H1 (cell line): ENCODE data around the gene RHOBTB3. TPM values are rescaled to one million over a fixed set of nuclear protein-coding genes. Genes with fewer than 3 reads are reported as not detected.

Experiments
- CTCF ChIA-PET: fragments of 300-600 bp; sonication (Branson Sonifier 250); formaldehyde crosslinking; loops from one replicate; lab custom pipeline; 2021; ENCODE audit not compliant: partially characterized antibody; lab: Charles Lee
- POLR2A ChIA-PET: fragments of 300-600 bp; sonication (Branson Sonifier 250); formaldehyde crosslinking; loops from one replicate; lab custom pipeline; 2021; ENCODE audit warnings: inconsistent platforms; ENCODE audit not compliant: partially characterized antibody; lab: Charles Lee
- DNase-seq, 2 experiments: peaks; one replicate each; pipeline versions ENCODE4 v3.0.0 to v3.0.0-alpha.2; 2010 to 2022; ENCODE audit warnings: low spot score in 2 of 2, low read depth in 1 of 2, mixed read lengths in 1 of 2
- FAIRE-seq: peaks from 2 replicates; lab custom pipeline; 2011; peaks lifted over from hg19 to GRCh38; lab: Jason Lieb, UNC
- H2AFZ ChIP-seq: 2 replicates; pipeline ENCODE4 v1.8.1; 2012; ENCODE audit warnings: low read length, inconsistent platforms
- H2AK5ac ChIP-seq: 2 replicates; pipeline ENCODE4 v1.6.1; 2013; ENCODE audit warnings: low read depth, low read length
- H2BK120ac ChIP-seq: replicated peaks from 2 replicates; pipeline ENCODE3; 2013; ENCODE audit warnings: low read depth, low read length, inconsistent platforms
- H2BK12ac ChIP-seq: 2 replicates; pipeline ENCODE4 v1.6.1; 2013; ENCODE audit warnings: low read depth, low read length
- H2BK15ac ChIP-seq: 2 replicates; pipeline ENCODE4 v1.6.1; 2013; ENCODE audit warnings: low read length
- H2BK20ac ChIP-seq: 2 replicates; pipeline ENCODE4 v1.6.1; 2013; ENCODE audit warnings: low read length
- H2BK5ac ChIP-seq: 2 replicates; pipeline ENCODE4 v1.6.1; 2013; ENCODE audit warnings: low read depth, low read length
- H3K14ac ChIP-seq: 2 replicates; pipeline ENCODE4 v1.6.1; 2013; ENCODE audit warnings: inconsistent platforms; ENCODE audit not compliant: insufficient read length
- H3K18ac ChIP-seq: 2 replicates; pipeline ENCODE4 v1.6.1; 2013; ENCODE audit warnings: low read length; ENCODE audit errors: extremely low read depth
- H3K23ac ChIP-seq: 2 replicates; pipeline ENCODE4 v1.6.1; 2013; ENCODE audit warnings: inconsistent platforms; ENCODE audit not compliant: insufficient read length
- H3K23me2 ChIP-seq: 2 replicates; pipeline ENCODE4 v1.6.1; 2013; ENCODE audit warnings: low read depth, low read length
- H3K27ac ChIP-seq: 2 replicates; pipeline ENCODE4 v1.6.1; 2011; ENCODE audit warnings: low read depth, low read length, inconsistent platforms
- H3K27me3 ChIP-seq, 4 experiments: replicated peaks in 1 of 4; 1 replicate in 1 of 4; 2 replicates in 3 of 4; pipeline versions ENCODE4 v1.6.1 to v1.8.1; 2011 to 2013; ENCODE audit warnings: low read length in 3 of 4, mild to moderate bottlenecking in 3 of 4, inconsistent platforms in 2 of 4, mixed read lengths in 2 of 4, moderate library complexity in 1 of 4; ENCODE audit not compliant: control insufficient read depth in 3 of 4, insufficient read depth in 3 of 4; ENCODE audit errors: extremely low read depth in 1 of 4
- H3K36me3 ChIP-seq, 4 experiments: 2 replicates each; pipeline versions ENCODE4 v1.6.1 to v1.8.1; 2011 to 2013; ENCODE audit warnings: mild to moderate bottlenecking in 4 of 4, low read length in 3 of 4, moderate library complexity in 2 of 4, control low read depth in 1 of 4, inconsistent platforms in 1 of 4; ENCODE audit not compliant: insufficient read depth in 4 of 4, control insufficient read depth in 2 of 4
- H3K4ac ChIP-seq: replicated peaks from 2 replicates; pipeline ENCODE3; 2013; ENCODE audit warnings: low read length, low read depth, mixed read lengths, inconsistent platforms; ENCODE audit not compliant: insufficient read length
- H3K4me1 ChIP-seq, 4 experiments: replicated peaks in 1 of 4; 1 replicate in 1 of 4; 2 replicates in 3 of 4; pipeline versions ENCODE4 v1.6.1 to v1.8.1; 2011 to 2013; ENCODE audit warnings: low read length in 3 of 4, inconsistent platforms in 2 of 4, mixed read lengths in 1 of 4; ENCODE audit not compliant: insufficient read depth in 4 of 4, control insufficient read depth in 3 of 4
- H3K4me2 ChIP-seq, 2 experiments: 2 replicates each; pipeline versions ENCODE4 v1.6.1 to v1.8.1; 2011 to 2013; ENCODE audit warnings: low read depth in 2 of 2, low read length in 2 of 2, control low read depth in 1 of 2, inconsistent platforms in 1 of 2, mild to moderate bottlenecking in 1 of 2; ENCODE audit not compliant: insufficient read depth in 1 of 2
- H3K4me3 ChIP-seq, 4 experiments: fragments of 200-600, 300-600 bp in 1 of 4; sonication (generic), shearing (Covaris generic), sonication (Bioruptor Twin) in 1 of 4; 2 replicates each; pipeline versions ENCODE4 v1.5.1 to v1.8.1; 2011 to 2016; ENCODE audit warnings: low read length in 4 of 4, low read depth in 3 of 4, control low read depth in 2 of 4, inconsistent platforms in 2 of 4, mild to moderate bottlenecking in 2 of 4, mixed read lengths in 1 of 4, moderate library complexity in 1 of 4; ENCODE audit not compliant: insufficient read depth in 2 of 4; ENCODE audit errors: extremely low read depth in 1 of 4
- H3K56ac ChIP-seq: replicated peaks from 2 replicates; pipeline ENCODE3; 2013; ENCODE audit warnings: low read depth, mild to moderate bottlenecking, mixed read lengths, low read length, inconsistent platforms; ENCODE audit not compliant: insufficient read length
- H3K79me1 ChIP-seq: 2 replicates; pipeline ENCODE4 v1.6.1; 2013; ENCODE audit warnings: low read depth, low read length, control low read depth
- H3K79me2 ChIP-seq, 2 experiments: 2 replicates each; pipeline versions ENCODE4 v1.6.1 to v1.8.1; 2012 to 2013; ENCODE audit warnings: low read length in 2 of 2, mild to moderate bottlenecking in 2 of 2, inconsistent platforms in 1 of 2; ENCODE audit not compliant: insufficient read depth in 2 of 2, control insufficient read depth in 1 of 2
- H3K9ac ChIP-seq, 4 experiments: replicated peaks in 1 of 4; 1 replicate in 1 of 4; 2 replicates in 3 of 4; pipeline versions ENCODE4 v1.6.1 to v1.8.1; 2011 to 2013; ENCODE audit warnings: low read depth in 3 of 4, low read length in 3 of 4, control low read depth in 2 of 4, mild to moderate bottlenecking in 2 of 4, moderate library complexity in 2 of 4, inconsistent platforms in 1 of 4; ENCODE audit errors: extremely low read depth in 1 of 4
- H3K9me3 ChIP-seq, 2 experiments: 2 replicates each; pipeline versions ENCODE4 v1.6.1 to v1.8.1; 2012 to 2013; ENCODE audit warnings: mild to moderate bottlenecking in 2 of 2, moderate library complexity in 2 of 2, control low read depth in 1 of 2, inconsistent platforms in 1 of 2, low read depth in 1 of 2, low read length in 1 of 2, mixed read lengths in 1 of 2; ENCODE audit not compliant: insufficient read depth in 2 of 2
- H4K20me1 ChIP-seq, 2 experiments: replicated peaks in 1 of 2; 2 replicates each; pipeline versions ENCODE3 to v1.8.1; 2011 to 2013; ENCODE audit warnings: inconsistent platforms in 2 of 2, low read length in 2 of 2, mild to moderate bottlenecking in 1 of 2; ENCODE audit not compliant: insufficient read depth in 2 of 2, control insufficient read depth in 1 of 2
- H4K5ac ChIP-seq: 2 replicates; pipeline ENCODE4 v1.6.1; 2013; ENCODE audit warnings: low read length, low read depth, mixed read lengths, inconsistent platforms; ENCODE audit not compliant: insufficient read length
- H4K8ac ChIP-seq: 2 replicates; pipeline ENCODE4 v1.8.0; 2013; ENCODE audit warnings: mild to moderate bottlenecking, moderate library complexity, low read length, inconsistent platforms; ENCODE audit not compliant: insufficient read depth; ENCODE audit errors: extremely low read depth
- H4K91ac ChIP-seq: replicated peaks from 2 replicates; pipeline ENCODE3; 2013; ENCODE audit warnings: low read length, mixed read lengths, inconsistent platforms; ENCODE audit not compliant: insufficient read length
- ASH2L ChIP-seq: fragments of 200-600, 300-600 bp; sonication (generic); IDR thresholded peaks from one replicate; pipeline ENCODE4 v1.7.1; 2017; ENCODE audit warnings: low read length
- CHD2 ChIP-seq: IDR thresholded peaks from 2 replicates; pipeline ENCODE4 v1.6.1; 2012; ENCODE audit warnings: low read length, improper control_type of control experiment
- CTCF ChIP-seq, 3 experiments: IDR thresholded peaks; 1 replicate in 2 of 3; 2 replicates in 1 of 3; pipeline versions ENCODE4 v1.5.1 to v1.6.1; 2011; ENCODE audit warnings: low read length in 3 of 3, mild to moderate bottlenecking in 3 of 3, inconsistent platforms in 2 of 3, low read depth in 1 of 3, moderate library complexity in 1 of 3; ENCODE audit not compliant: insufficient read depth in 1 of 3; ENCODE audit errors: control extremely low read depth in 1 of 3
- EGR1 ChIP-seq: IDR thresholded peaks from 2 replicates; pipeline ENCODE4 v1.6.1; 2011; ENCODE audit warnings: low read depth, low read length, borderline replicate concordance
- NANOG ChIP-seq: IDR thresholded peaks from 2 replicates; pipeline ENCODE4 v1.6.1; 2011; ENCODE audit warnings: low read length, low read depth, mild to moderate bottlenecking, inconsistent platforms; ENCODE audit not compliant: insufficient read depth, poor library complexity, severe bottlenecking
- RNF2 ChIP-seq: fragments of 200-900, 300-1000 bp; sonication (generic); IDR thresholded peaks from 2 replicates; pipeline ENCODE4 v1.7.1; 2016; ENCODE audit warnings: borderline replicate concordance, low read depth, mild to moderate bottlenecking, antibody characterized with exemption, low read length; ENCODE audit not compliant: poor library complexity, severe bottlenecking; ENCODE audit errors: missing control alignments
- TAF1 ChIP-seq: IDR thresholded peaks from 2 replicates; pipeline ENCODE4 v1.6.1; 2011; ENCODE audit warnings: mild to moderate bottlenecking, low read depth, low read length
- WGBS, 2 experiments: shearing (Covaris generic) in 1 of 2; methylation state at CpG; one replicate each; pipeline versions ENCODE4 v1.1.6 to v1.1.7; 2013 to 2015; ENCODE audit warnings: low lambda C conversion rate in 2 of 2, mixed read lengths in 2 of 2, inconsistent platforms in 1 of 2, low coverage in 1 of 2, missing lambda C conversion rate in 1 of 2; ENCODE audit not compliant: insufficient replicate concordance in 2 of 2, insufficient coverage in 1 of 2, insufficient read length in 1 of 2; ENCODE audit errors: extremely low coverage in 1 of 2, missing lambda C conversion rate in 1 of 2; 5-methylcytosine and 5-hydroxymethylcytosine counted together
- polyA plus RNA-seq, 7 experiments: library from polyadenylated mRNA; depleted of rRNA in 3 of 7; stranded (reverse) in 5 of 7; unstranded in 2 of 7; fragments of >200 nt in 5 of 7; fragments of 200-250 nt in 2 of 7; gene quantifications; 1 replicate in 5 of 7; 2 replicates in 1 of 7; 4 replicates in 1 of 7; pipeline versions ENCODE4 v1.2.1 to v1.2.3, GENCODE V29; 2011 to 2013; ENCODE audit warnings: missing spikeins in 2 of 7, mixed read lengths in 2 of 7
- total RNA-seq: library from RNA; stranded (reverse); fragmentation: NEBNext Ultra II Directional; extraction: Animal tissue kit (Norgen Biotek cat#: 25700); gene quantifications from 2 replicates; pipeline ENCODE4 v1.2.1, GENCODE V29; 2021

The RHOBTB3 gene
- total and polyA plus RNA-seq, 2 of the 8 experiments (the other 6 are each of a cell fraction or from before 2014, with no cell fraction given): 8.2 to 17.5 TPM

DNA sequence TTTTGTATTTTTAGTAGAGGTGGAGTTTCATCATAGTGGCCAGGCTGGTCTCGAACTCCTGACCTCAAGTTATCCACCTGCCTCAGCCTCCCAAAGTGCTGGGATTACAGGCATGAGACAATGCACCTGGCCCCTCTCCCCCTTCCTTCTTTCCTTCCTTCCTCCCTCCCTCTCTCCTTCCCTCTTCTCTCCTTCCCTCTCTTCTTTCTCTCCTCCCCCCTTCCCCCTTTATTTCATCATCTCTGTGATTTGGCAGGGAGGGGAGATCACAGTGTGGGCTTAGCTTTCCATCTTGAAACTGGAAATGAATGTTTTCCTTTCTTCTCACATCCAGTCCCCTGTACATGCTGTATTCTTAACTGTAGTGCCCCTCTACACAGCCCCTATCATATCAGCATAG lies 12.7 kb downstream of the RHOBTB3 start:
- no peak for FAIRE-seq
- Histone ChIP-seq H4K5ac (no peak overlapping the region), H3K23ac (no peak overlapping the region), H4K91ac (no peak overlapping the region), H2BK12ac (no peak overlapping the region), H3K4me1 (no peaks in the 10 kb centered on the region), H3K56ac (no peak overlapping the region), H3K4ac (no peak overlapping the region), H3K27ac (no peak overlapping the region), H2AK5ac (no peak overlapping the region), H3K79me2 (no peaks in the 10 kb centered on the region), H2BK20ac (no peak overlapping the region), H3K4me3 (no peak overlapping the region), H3K9ac (no peak overlapping the region), H2BK15ac (no peak overlapping the region), H3K79me1 (no peaks in the 10 kb centered on the region), H3K27me3 (no peaks in the 10 kb centered on the region), H4K20me1 (no peaks in the 10 kb centered on the region), H4K8ac (no peak overlapping the region), H3K4me2 (no peak overlapping the region), H3K9me3 (no peaks in the 10 kb centered on the region), H2AFZ (no peak overlapping the region), H3K36me3 (no peaks in the 10 kb centered on the region), H2BK5ac (no peak overlapping the region), H3K18ac (no peak overlapping the region), H3K14ac (no peak overlapping the region), H3K23me2 (no peaks in the 10 kb centered on the region), H2BK120ac (no peak overlapping the region)
- CTCF ChIA-PET: interaction anchor here (0.8 to 2.1 kb wide), 2 partner anchors 79 to 81 kb away, joined by 3 to 6 read pairs; no protein-coding TSS in a partner anchor
- POLR2A ChIA-PET: no interaction called here
- 83% methylated on average over 1 of the region's 1 CpG; no CpG with 5 or more reads in 1 of the 2 experiments for WGBS, 2 experiments
- DNase-seq: no peak
- TF ChIP-seq RNF2 (no peak), EGR1 (no peak), TAF1 (no peak), CTCF (IDR thresholded peaks at IDR 0.05; ENCODE audit: control extremely low read depth in 1 of 3, insufficient read depth in 1 of 3, low read depth in 1 of 3, low read length in 3 of 3) (no peak), NANOG (no peak), ASH2L (no peak), CHD2 (no peak)
